ENCODE data around the gene PAFAH1B2. TPM values are rescaled to one million over a fixed set of nuclear protein-coding genes. Genes with fewer than 3 reads are reported as not detected.

PAFAH1B2 gene
- total and polyA plus RNA-seq, 2 of the 8 experiments (the other 6 are each of a cell fraction or from before 2014, with no cell fraction given) = 38.2 to 161 TPM

GRCh38 chr11:117187007-117187406, 42.9 kb downstream of the PAFAH1B2 start (continued):
- no peak for TF ChIP-seq CHD7 (IDR thresholded peaks at IDR 0.05; ENCODE audit: insufficient replicate concordance, low read length)
- TF ChIP-seq CBX8 (IDR thresholded peaks at IDR 0.05; ENCODE audit: borderline replicate concordance, low read depth, low read length) = no peak
- no peak for TF ChIP-seq ATF2 (IDR thresholded peaks at IDR 0.05; ENCODE audit: low read length)
- TF ChIP-seq GABPA (IDR thresholded peaks at IDR 0.05; ENCODE audit: borderline replicate concordance, insufficient read depth, low read length) = no peak
- TF ChIP-seq ZNF274 (IDR thresholded peaks at IDR 0.05; ENCODE audit: borderline replicate concordance, extremely low read depth, low read length) = no peak
- no peak for TF ChIP-seq KDM1A (IDR thresholded peaks at IDR 0.05; ENCODE audit: borderline replicate concordance, low read length)
- TF ChIP-seq TAF1 (IDR thresholded peaks at IDR 0.05; ENCODE audit: low read depth, low read length) = no peak
- no peak for TF ChIP-seq SAP30 (IDR thresholded peaks at IDR 0.05; ENCODE audit: insufficient read depth, insufficient replicate concordance, low read length)
- no peak for TF ChIP-seq GTF2F1 (IDR thresholded peaks at IDR 0.05; ENCODE audit: borderline replicate concordance, low read depth, low read length)
- no peak for TF ChIP-seq NRF1 (IDR thresholded peaks at IDR 0.05; ENCODE audit: low read depth, low read length)

Data from H1 (cell line).